GM23338 (cell line): Measurements from ENCODE around the gene MYCN. TPM values are rescaled to one million over a fixed set of nuclear protein-coding genes. Genes with fewer than 3 reads are reported as not detected.

Experiments
- ATAC-seq: fragments of 200-7000 bp; cut with Tn5 transposase; 3 replicates; pipeline ENCODE4 v1.9.1; 2020
- DNase-seq: peaks from one replicate; pipeline ENCODE4 v3.0.0-alpha.2; 2015; ENCODE audit warnings: low spot score
- H2AFZ ChIP-seq: fragments of 200-600 bp; sonication (generic); 2 replicates; pipeline ENCODE4 v1.8.0; 2016; ENCODE audit warnings: antibody characterized with exemption, mild to moderate bottlenecking, moderate library complexity
- H3F3A ChIP-seq: fragments of 200-600 bp; sonication (generic); replicated peaks from 2 replicates; pipeline ENCODE4 v1.8.0; 2017; ENCODE audit warnings: antibody characterized with exemption, mixed run types, low read depth
- H3K27ac ChIP-seq: fragments of 200-600 bp; sonication (generic); 2 replicates; pipeline ENCODE4 v1.6.1; 2016; ENCODE audit warnings: low read depth
- H3K27me3 ChIP-seq: fragments of 200-600 bp; sonication (generic); 2 replicates; pipeline ENCODE4 v1.8.0; 2016; ENCODE audit warnings: mild to moderate bottlenecking, mixed run types, moderate library complexity; ENCODE audit not compliant: insufficient read depth
- H3K36me3 ChIP-seq: fragments of 200-600 bp; sonication (generic); 2 replicates; pipeline ENCODE4 v1.8.0; 2016; ENCODE audit warnings: mild to moderate bottlenecking; ENCODE audit not compliant: insufficient read depth
- H3K4me1 ChIP-seq: fragments of 200-600 bp; sonication (generic); 2 replicates; pipeline ENCODE4 v1.8.0; 2016; ENCODE audit warnings: mild to moderate bottlenecking, moderate library complexity; ENCODE audit not compliant: insufficient read depth
- H3K4me2 ChIP-seq: fragments of 200-600 bp; sonication (generic); 2 replicates; pipeline ENCODE4 v1.7.1; 2017; ENCODE audit warnings: mixed run types
- H3K4me3 ChIP-seq: fragments of 200-600 bp; sonication (generic); 2 replicates; pipeline ENCODE4 v1.6.1; 2016; ENCODE audit warnings: mixed run types
- H3K79me2 ChIP-seq: fragments of 200-600 bp; sonication (generic); replicated peaks from 2 replicates; pipeline ENCODE4 v1.8.0; 2017; ENCODE audit warnings: mild to moderate bottlenecking; ENCODE audit not compliant: insufficient read depth
- H3K9me2 ChIP-seq: fragments of 200-600 bp; sonication (generic); 2 replicates; pipeline ENCODE4 v1.8.0; 2017; ENCODE audit not compliant: insufficient read depth
- H4K20me1 ChIP-seq: fragments of 200-600 bp; sonication (generic); replicated peaks from 2 replicates; pipeline ENCODE4 v1.8.0; 2017; ENCODE audit warnings: mild to moderate bottlenecking; ENCODE audit not compliant: insufficient read depth
- H3K27ac Mint-ChIP-seq: 2 replicates; pipeline ENCODE4 v1.8.0; 2020; ENCODE audit warnings: inconsistent platforms, mild to moderate bottlenecking, moderate library complexity, mixed read lengths
- H3K27me3 Mint-ChIP-seq: 3 replicates; pipeline ENCODE4 v1.8.0; 2022; ENCODE audit warnings: low read depth, mild to moderate bottlenecking, moderate library complexity, mixed read lengths, inconsistent platforms; ENCODE audit not compliant: insufficient read depth, poor library complexity
- H3K36me3 Mint-ChIP-seq: 3 replicates; pipeline ENCODE4 v1.8.0; 2021; ENCODE audit warnings: low read depth, mild to moderate bottlenecking, inconsistent platforms, moderate library complexity, mixed read lengths
- H3K4me1 Mint-ChIP-seq: 3 replicates; pipeline ENCODE4 v1.8.0; 2020; ENCODE audit warnings: mild to moderate bottlenecking, inconsistent platforms, mixed read lengths
- H3K4me3 Mint-ChIP-seq: 3 replicates; pipeline ENCODE4 v1.8.0; 2021; ENCODE audit warnings: moderate library complexity, mild to moderate bottlenecking, inconsistent platforms, mixed read lengths
- H3K9me3 Mint-ChIP-seq: 3 replicates; pipeline ENCODE4 v1.8.0; 2020; ENCODE audit warnings: moderate library complexity, mild to moderate bottlenecking, inconsistent platforms, mixed read lengths
- EZH2phosphoT487 ChIP-seq: fragments of 200-600 bp; sonication (generic); IDR thresholded peaks from one replicate; pipeline ENCODE4 v1.8.1; 2018; ENCODE audit warnings: antibody characterized with exemption; ENCODE audit not compliant: unreplicated experiment
- NANOG ChIP-seq: IDR thresholded peaks from 2 replicates; pipeline ENCODE4 v1.6.1; 2016; ENCODE audit warnings: antibody characterized with exemption, borderline replicate concordance
- STAT1 ChIP-seq: IDR thresholded peaks from one replicate; pipeline ENCODE4 v1.6.1; 2016; ENCODE audit warnings: antibody characterized with exemption; ENCODE audit not compliant: unreplicated experiment
- ZNF114 ChIP-seq: fragments of 250-450 bp; sonication (Bioruptor Pico); IDR thresholded peaks from 2 replicates; pipeline ENCODE4 v1.5.0; 2020; ENCODE audit warnings: mild to moderate bottlenecking, moderate library complexity
- polyA plus RNA-seq: library from polyadenylated mRNA; unstranded; fragments of >200 nt; fragmentation: Nextera tagmentation; extraction: Ambion mirVana; gene quantifications from 2 replicates; pipeline ENCODE4 v1.2.1, GENCODE V29; 2016
- total RNA-seq: library from RNA; depleted of rRNA; stranded (reverse); fragments of >200 nt; shearing (Covaris generic); gene quantifications from 2 replicates; pipeline ENCODE4 v1.2.3, GENCODE V29; 2014
- TF ChIP-seq, protein P1 (sequence below): IDR thresholded peaks from one replicate; pipeline ENCODE4 v1.6.1; 2018; ENCODE audit warnings: antibody characterized with exemption; ENCODE audit not compliant: unreplicated experiment
- TF ChIP-seq, protein P2 (sequence below): fragments of 250-450 bp; sonication (Bioruptor Pico); IDR thresholded peaks from 2 replicates; pipeline ENCODE4 v1.5.0; 2020; ENCODE audit warnings: mild to moderate bottlenecking, moderate library complexity

MYCN gene
- total and polyA plus RNA-seq, 2 experiments from 2014 or later, result 50.8 to 145 TPM

DNA sequence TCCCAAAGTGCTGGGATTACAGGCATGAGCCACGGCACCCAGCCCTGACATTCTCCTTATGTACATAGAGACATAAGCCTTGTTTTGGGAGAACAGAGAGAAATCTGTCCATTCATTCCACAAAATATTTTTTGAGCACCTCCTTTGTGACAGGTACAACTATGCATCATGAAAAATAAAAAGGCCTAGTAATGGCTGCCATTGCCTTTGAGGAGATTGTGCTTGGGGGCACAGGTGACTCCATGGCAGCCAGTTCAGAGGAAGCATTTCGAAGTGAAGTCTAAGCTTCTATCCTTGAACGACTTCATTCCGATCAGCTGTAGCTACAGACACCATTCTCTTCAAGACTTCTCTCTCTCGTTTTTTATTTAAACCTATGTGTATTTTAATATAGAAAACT lies 10.5 kb upstream of the MYCN start (continued):
- TF ChIP-seq, protein P1, sequence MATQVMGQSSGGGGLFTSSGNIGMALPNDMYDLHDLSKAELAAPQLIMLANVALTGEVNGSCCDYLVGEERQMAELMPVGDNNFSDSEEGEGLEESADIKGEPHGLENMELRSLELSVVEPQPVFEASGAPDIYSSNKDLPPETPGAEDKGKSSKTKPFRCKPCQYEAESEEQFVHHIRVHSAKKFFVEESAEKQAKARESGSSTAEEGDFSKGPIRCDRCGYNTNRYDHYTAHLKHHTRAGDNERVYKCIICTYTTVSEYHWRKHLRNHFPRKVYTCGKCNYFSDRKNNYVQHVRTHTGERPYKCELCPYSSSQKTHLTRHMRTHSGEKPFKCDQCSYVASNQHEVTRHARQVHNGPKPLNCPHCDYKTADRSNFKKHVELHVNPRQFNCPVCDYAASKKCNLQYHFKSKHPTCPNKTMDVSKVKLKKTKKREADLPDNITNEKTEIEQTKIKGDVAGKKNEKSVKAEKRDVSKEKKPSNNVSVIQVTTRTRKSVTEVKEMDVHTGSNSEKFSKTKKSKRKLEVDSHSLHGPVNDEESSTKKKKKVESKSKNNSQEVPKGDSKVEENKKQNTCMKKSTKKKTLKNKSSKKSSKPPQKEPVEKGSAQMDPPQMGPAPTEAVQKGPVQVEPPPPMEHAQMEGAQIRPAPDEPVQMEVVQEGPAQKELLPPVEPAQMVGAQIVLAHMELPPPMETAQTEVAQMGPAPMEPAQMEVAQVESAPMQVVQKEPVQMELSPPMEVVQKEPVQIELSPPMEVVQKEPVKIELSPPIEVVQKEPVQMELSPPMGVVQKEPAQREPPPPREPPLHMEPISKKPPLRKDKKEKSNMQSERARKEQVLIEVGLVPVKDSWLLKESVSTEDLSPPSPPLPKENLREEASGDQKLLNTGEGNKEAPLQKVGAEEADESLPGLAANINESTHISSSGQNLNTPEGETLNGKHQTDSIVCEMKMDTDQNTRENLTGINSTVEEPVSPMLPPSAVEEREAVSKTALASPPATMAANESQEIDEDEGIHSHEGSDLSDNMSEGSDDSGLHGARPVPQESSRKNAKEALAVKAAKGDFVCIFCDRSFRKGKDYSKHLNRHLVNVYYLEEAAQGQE, result no peak
- TF ChIP-seq, protein P2, sequence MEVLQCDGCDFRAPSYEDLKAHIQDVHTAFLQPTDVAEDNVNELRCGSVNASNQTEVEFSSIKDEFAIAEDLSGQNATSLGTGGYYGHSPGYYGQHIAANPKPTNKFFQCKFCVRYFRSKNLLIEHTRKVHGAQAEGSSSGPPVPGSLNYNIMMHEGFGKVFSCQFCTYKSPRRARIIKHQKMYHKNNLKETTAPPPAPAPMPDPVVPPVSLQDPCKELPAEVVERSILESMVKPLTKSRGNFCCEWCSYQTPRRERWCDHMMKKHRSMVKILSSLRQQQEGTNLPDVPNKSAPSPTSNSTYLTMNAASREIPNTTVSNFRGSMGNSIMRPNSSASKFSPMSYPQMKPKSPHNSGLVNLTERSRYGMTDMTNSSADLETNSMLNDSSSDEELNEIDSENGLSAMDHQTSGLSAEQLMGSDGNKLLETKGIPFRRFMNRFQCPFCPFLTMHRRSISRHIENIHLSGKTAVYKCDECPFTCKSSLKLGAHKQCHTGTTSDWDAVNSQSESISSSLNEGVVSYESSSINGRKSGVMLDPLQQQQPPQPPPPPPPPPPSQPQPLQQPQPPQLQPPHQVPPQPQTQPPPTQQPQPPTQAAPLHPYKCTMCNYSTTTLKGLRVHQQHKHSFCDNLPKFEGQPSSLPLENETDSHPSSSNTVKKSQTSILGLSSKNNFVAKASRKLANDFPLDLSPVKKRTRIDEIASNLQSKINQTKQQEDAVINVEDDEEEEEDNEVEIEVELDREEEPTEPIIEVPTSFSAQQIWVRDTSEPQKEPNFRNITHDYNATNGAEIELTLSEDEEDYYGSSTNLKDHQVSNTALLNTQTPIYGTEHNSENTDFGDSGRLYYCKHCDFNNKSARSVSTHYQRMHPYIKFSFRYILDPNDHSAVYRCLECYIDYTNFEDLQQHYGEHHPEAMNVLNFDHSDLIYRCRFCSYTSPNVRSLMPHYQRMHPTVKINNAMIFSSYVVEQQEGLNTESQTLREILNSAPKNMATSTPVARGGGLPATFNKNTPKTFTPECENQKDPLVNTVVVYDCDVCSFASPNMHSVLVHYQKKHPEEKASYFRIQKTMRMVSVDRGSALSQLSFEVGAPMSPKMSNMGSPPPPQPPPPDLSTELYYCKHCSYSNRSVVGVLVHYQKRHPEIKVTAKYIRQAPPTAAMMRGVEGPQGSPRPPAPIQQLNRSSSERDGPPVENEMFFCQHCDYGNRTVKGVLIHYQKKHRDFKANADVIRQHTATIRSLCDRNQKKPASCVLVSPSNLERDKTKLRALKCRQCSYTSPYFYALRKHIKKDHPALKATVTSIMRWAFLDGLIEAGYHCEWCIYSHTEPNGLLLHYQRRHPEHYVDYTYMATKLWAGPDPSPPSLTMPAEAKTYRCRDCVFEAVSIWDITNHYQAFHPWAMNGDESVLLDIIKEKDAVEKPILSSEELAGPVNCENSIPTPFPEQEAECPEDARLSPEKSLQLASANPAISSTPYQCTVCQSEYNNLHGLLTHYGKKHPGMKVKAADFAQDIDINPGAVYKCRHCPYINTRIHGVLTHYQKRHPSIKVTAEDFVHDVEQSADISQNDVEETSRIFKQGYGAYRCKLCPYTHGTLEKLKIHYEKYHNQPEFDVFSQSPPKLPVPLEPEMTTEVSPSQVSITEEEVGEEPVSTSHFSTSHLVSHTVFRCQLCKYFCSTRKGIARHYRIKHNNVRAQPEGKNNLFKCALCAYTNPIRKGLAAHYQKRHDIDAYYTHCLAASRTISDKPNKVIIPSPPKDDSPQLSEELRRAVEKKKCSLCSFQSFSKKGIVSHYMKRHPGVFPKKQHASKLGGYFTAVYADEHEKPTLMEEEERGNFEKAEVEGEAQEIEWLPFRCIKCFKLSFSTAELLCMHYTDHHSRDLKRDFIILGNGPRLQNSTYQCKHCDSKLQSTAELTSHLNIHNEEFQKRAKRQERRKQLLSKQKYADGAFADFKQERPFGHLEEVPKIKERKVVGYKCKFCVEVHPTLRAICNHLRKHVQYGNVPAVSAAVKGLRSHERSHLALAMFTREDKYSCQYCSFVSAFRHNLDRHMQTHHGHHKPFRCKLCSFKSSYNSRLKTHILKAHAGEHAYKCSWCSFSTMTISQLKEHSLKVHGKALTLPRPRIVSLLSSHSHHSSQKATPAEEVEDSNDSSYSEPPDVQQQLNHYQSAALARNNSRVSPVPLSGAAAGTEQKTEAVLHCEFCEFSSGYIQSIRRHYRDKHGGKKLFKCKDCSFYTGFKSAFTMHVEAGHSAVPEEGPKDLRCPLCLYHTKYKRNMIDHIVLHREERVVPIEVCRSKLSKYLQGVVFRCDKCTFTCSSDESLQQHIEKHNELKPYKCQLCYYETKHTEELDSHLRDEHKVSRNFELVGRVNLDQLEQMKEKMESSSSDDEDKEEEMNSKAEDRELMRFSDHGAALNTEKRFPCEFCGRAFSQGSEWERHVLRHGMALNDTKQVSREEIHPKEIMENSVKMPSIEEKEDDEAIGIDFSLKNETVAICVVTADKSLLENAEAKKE (CRISPR knock-in tag), result no peak
- TF ChIP-seq ZNF114, result no peak
- TF ChIP-seq NANOG, result no peak

DNA sequence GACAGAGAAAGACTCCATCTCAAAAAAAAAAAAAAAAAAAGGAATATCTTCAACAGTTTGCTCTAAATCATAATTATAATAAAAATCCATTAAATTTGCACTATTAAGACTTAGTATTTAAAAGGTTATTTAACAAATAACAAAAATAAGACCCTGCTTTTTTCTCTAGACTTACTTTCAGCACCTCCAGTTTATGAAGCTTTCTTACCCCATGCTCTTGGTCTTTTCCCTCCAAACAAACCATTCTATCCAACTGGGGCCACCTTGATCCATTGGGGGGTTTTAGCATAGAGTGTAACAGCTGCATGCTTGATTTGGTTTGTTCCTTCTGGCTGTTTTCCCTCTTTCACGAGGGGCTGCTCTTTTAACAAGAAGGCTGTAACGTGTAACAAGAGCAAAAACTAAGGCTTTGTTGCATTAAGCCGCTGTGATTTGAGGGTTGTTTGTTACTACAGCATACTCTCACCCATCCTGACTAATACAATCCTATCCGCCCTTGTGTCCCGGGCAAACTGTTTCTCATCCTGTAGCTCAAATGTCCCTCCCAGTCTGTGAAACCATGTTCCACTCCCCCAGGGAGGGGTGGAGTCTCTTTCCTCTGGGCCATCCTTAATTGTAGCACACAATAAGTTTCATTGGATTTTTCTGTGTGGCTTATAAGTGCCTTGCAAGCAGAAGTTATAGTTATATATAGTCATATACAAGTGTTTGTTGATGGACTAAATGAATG lies 9.6 kb upstream of the MYCN start:
- Histone ChIP-seq H3K36me3 (no peaks in the 10 kb centered on the region), H3F3A (no peaks in the 10 kb centered on the region), H4K20me1 (no peaks in the 10 kb centered on the region), H3K4me1 (peaks cover 10% of the 10 kb centered on the region), H3K27ac (no peak overlapping the region), H3K9me2 (no peaks in the 10 kb centered on the region), H3K27me3 (no peaks in the 10 kb centered on the region), H3K4me3 (no peak overlapping the region), H2AFZ (no peak overlapping the region), H3K79me2 (no peaks in the 10 kb centered on the region), H3K4me2 (no peak overlapping the region)
- Mint-ChIP-seq H3K27me3 (no peaks in the 10 kb centered on the region), H3K4me1 (peaks cover 20% of the 10 kb centered on the region), H3K9me3 (peaks cover 6% of the 10 kb centered on the region), H3K4me3 (no peak overlapping the region), H3K36me3 (peaks cover 6% of the 10 kb centered on the region; the same call in 1 of the 3 replicates), H3K27ac (no peak overlapping the region)
- no peak for ATAC-seq
- DNase-seq, result no peak
- TF ChIP-seq STAT1 (no peak), EZH2phosphoT487 (no peak)
